Measurements from ENCODE around the gene VPS26C.

The VPS26C gene

DNA sequence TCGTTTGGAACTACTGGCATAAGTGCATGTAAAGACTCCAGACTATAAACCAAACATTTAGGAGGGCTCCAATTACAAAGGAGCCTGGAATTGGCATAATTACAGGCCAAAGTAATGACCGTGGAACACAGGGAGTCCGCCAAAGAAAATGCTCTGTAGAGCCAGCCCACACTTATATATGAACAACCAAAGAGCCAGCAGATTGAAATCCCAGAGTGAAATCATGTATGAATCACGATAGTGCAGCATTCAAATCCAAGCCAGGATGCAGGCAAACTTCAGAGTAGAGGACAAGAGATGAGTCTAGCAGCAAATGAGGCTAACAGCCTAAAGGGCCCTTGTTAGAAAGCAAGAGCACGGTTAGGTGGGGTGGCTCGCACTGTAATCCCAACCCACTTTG is 13.1 kb downstream of the VPS26C start:
- H3K79me2 ChIP-seq (ENCODE audit: insufficient read depth, low read length): peaks cover 46% of the 10 kb centered on the region

DNA sequence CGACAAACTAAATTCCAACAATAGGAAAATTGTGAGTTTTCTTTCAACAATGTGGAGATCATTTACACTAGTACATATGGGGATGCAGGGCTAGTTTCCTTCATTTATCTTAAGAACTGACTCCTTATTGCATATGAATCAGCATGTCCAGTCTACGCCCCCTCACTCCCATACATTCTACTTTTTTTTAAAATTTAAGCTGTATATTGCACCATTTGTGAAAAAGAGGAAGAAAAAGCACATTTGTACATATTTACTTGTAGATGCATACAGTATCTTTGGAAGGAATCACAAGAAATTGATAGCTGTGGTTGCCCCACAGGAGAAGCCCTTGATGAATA is 15.9 kb downstream of the VPS26C start:
- no peak overlapping the region for H3K4me2 ChIP-seq (ENCODE audit: low read length)

More for the DNA sequence above, 13.1 kb downstream of the VPS26C start:
- Histone ChIP-seq H3K9ac (ENCODE audit: low read length) (no peak overlapping the region), H3K4me2 (ENCODE audit: low read length) (no peak overlapping the region), H3K4me1 (ENCODE audit: insufficient read depth, low read length, severe bottlenecking) (peaks cover 31% of the 10 kb centered on the region), H3K9me3 (ENCODE audit: low read length) (no peaks in the 10 kb centered on the region), H3K4me3 (ENCODE audit: low read depth, low read length, poor library complexity, severe bottlenecking) (no peak overlapping the region), H3K36me3 (ENCODE audit: insufficient read depth, low read length) (no peaks in the 10 kb centered on the region), H3K27me3 (ENCODE audit: insufficient read depth, low read length) (no peaks in the 10 kb centered on the region), H3K9me2 (ENCODE audit: low read depth, low read length) (no peaks in the 10 kb centered on the region), H3F3A (ENCODE audit: insufficient read depth, low read length) (no peaks in the 10 kb centered on the region), H2AFZ (ENCODE audit: low read length) (no peak overlapping the region), H4K20me1 (ENCODE audit: insufficient read depth, low read length) (no peaks in the 10 kb centered on the region), H3K27ac (ENCODE audit: low read depth, low read length, poor library complexity, severe bottlenecking) (no peak overlapping the region)
- TF ChIP-seq EZH2 (IDR thresholded peaks at IDR 0.05; ENCODE audit: borderline replicate concordance, low read length): no peak
- TF ChIP-seq, protein P1, sequence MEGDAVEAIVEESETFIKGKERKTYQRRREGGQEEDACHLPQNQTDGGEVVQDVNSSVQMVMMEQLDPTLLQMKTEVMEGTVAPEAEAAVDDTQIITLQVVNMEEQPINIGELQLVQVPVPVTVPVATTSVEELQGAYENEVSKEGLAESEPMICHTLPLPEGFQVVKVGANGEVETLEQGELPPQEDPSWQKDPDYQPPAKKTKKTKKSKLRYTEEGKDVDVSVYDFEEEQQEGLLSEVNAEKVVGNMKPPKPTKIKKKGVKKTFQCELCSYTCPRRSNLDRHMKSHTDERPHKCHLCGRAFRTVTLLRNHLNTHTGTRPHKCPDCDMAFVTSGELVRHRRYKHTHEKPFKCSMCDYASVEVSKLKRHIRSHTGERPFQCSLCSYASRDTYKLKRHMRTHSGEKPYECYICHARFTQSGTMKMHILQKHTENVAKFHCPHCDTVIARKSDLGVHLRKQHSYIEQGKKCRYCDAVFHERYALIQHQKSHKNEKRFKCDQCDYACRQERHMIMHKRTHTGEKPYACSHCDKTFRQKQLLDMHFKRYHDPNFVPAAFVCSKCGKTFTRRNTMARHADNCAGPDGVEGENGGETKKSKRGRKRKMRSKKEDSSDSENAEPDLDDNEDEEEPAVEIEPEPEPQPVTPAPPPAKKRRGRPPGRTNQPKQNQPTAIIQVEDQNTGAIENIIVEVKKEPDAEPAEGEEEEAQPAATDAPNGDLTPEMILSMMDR (IDR thresholded peaks at IDR 0.05; ENCODE audit: low read length): no peak

DNA sequence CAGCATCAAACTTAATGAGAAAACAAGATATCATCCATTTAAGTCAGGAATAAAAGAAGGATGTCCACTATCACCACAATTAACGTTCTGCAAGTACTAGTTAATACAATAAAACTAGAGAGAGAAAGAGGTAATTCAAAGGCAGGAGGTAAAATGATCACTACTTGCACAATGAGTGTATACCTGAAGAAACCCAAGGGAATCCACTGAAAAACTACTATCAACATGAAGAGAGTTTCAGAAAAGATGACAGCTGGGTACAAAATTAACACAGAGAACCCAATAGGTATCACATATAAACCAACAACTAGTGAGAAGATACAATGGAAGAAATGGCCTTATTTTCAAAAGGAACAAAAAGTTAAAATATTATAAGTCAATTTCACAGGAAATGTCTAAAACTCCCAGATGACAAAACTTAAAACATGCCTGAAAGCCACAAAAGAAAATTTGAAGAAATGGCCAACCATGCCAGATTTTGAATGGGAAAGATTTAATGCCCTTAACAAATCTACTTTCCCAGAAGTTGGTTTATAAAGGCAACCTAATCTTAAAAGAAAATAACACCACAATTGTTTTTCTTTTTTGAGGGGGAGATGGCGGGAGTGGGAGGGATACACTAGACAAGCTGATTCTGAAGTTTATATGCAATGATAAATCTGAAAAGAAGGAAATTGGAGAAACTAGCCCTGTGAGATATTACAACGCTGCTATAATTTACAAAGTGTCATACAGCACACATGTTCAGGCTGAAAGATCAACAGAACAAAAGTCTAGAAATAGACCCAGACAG is 17.8 kb downstream of the VPS26C start:
- H3K9me3 ChIP-seq (ENCODE audit: low read length): no peaks in the 10 kb centered on the region
- H3K4me3 ChIP-seq (ENCODE audit: low read depth, low read length, poor library complexity, severe bottlenecking): no peak overlapping the region
- peaks cover 75% of the 10 kb centered on the region for H3K79me2 ChIP-seq (ENCODE audit: insufficient read depth, low read length)
- H3F3A ChIP-seq (ENCODE audit: insufficient read depth, low read length): no peaks in the 10 kb centered on the region
- H3K9ac ChIP-seq (ENCODE audit: low read length): no peak overlapping the region
- H3K36me3 ChIP-seq (ENCODE audit: insufficient read depth, low read length): peaks cover 10% of the 10 kb centered on the region; the same call in 1 of the 2 replicates
- TF ChIP-seq EZH2 (IDR thresholded peaks at IDR 0.05; ENCODE audit: borderline replicate concordance, low read length): no peak
- no peak overlapping the region for H3K4me2 ChIP-seq (ENCODE audit: low read length)
- H3K9me2 ChIP-seq (ENCODE audit: low read depth, low read length): no peaks in the 10 kb centered on the region
- H3K4me1 ChIP-seq (ENCODE audit: insufficient read depth, low read length, severe bottlenecking): no peaks in the 10 kb centered on the region
- H3K27ac ChIP-seq (ENCODE audit: low read depth, low read length, poor library complexity, severe bottlenecking): no peak overlapping the region
- no peaks in the 10 kb centered on the region for H4K20me1 ChIP-seq (ENCODE audit: insufficient read depth, low read length)
- H3K27me3 ChIP-seq (ENCODE audit: insufficient read depth, low read length): no peaks in the 10 kb centered on the region
- H2AFZ ChIP-seq (ENCODE audit: low read length): no peak overlapping the region

More for the DNA sequence above, 15.9 kb downstream of the VPS26C start:
- no peaks in the 10 kb centered on the region for H3K9me3 ChIP-seq (ENCODE audit: low read length)
- H2AFZ ChIP-seq (ENCODE audit: low read length): no peak overlapping the region
- H3K27ac ChIP-seq (ENCODE audit: low read depth, low read length, poor library complexity, severe bottlenecking): no peak overlapping the region
- no peaks in the 10 kb centered on the region for H3K27me3 ChIP-seq (ENCODE audit: insufficient read depth, low read length)
- peaks cover 4% of the 10 kb centered on the region for H3K4me1 ChIP-seq (ENCODE audit: insufficient read depth, low read length, severe bottlenecking)
- H3K36me3 ChIP-seq (ENCODE audit: insufficient read depth, low read length): peaks cover 6% of the 10 kb centered on the region; the same call in 1 of the 2 replicates
- TF ChIP-seq EZH2 (IDR thresholded peaks at IDR 0.05; ENCODE audit: borderline replicate concordance, low read length): no peak
- TF ChIP-seq, protein P1 (IDR thresholded peaks at IDR 0.05; ENCODE audit: low read length): no peak
- H3K9ac ChIP-seq (ENCODE audit: low read length): no peak overlapping the region
- H3K9me2 ChIP-seq (ENCODE audit: low read depth, low read length): no peaks in the 10 kb centered on the region
- no peaks in the 10 kb centered on the region for H3F3A ChIP-seq (ENCODE audit: insufficient read depth, low read length)
- peaks cover 65% of the 10 kb centered on the region for H3K79me2 ChIP-seq (ENCODE audit: insufficient read depth, low read length)
- H4K20me1 ChIP-seq (ENCODE audit: insufficient read depth, low read length): no peaks in the 10 kb centered on the region
- no peak overlapping the region for H3K4me3 ChIP-seq (ENCODE audit: low read depth, low read length, poor library complexity, severe bottlenecking)

DNA sequence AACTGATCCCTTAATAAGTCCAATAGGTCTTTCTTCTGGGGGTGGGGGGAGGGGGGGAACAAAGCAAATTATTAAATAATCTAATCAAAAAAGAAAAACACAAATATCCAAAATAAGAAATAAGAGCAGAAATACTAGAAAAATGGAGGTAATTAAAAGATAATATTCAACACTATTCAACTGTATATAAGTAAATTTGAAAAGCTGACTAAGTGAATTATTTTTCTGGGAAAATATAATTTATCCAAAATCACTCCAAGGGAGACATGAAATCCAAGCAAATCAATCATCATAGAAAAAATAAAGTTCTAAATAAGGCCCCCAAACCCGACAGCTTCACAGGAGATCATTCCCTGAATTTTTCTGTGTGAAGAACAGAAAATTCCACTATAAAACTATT is 18.8 kb downstream of the VPS26C start:
- TF ChIP-seq, protein P1 (IDR thresholded peaks at IDR 0.05; ENCODE audit: low read length): no peak
- no peak for TF ChIP-seq EZH2 (IDR thresholded peaks at IDR 0.05; ENCODE audit: borderline replicate concordance, low read length)
- H4K20me1 ChIP-seq (ENCODE audit: insufficient read depth, low read length): no peaks in the 10 kb centered on the region
- H3K27ac ChIP-seq (ENCODE audit: low read depth, low read length, poor library complexity, severe bottlenecking): no peak overlapping the region
- H3K79me2 ChIP-seq (ENCODE audit: insufficient read depth, low read length): peaks cover 76% of the 10 kb centered on the region
- H3K9ac ChIP-seq (ENCODE audit: low read length): no peak overlapping the region
- H3K27me3 ChIP-seq (ENCODE audit: insufficient read depth, low read length): no peaks in the 10 kb centered on the region
- H3K4me3 ChIP-seq (ENCODE audit: low read depth, low read length, poor library complexity, severe bottlenecking): no peak overlapping the region
- H2AFZ ChIP-seq (ENCODE audit: low read length): no peak overlapping the region
- no peaks in the 10 kb centered on the region for H3K9me3 ChIP-seq (ENCODE audit: low read length)
- H3K9me2 ChIP-seq (ENCODE audit: low read depth, low read length): no peaks in the 10 kb centered on the region
- H3K36me3 ChIP-seq (ENCODE audit: insufficient read depth, low read length): peaks cover 10% of the 10 kb centered on the region; the same call in 1 of the 2 replicates
- no peaks in the 10 kb centered on the region for H3K4me1 ChIP-seq (ENCODE audit: insufficient read depth, low read length, severe bottlenecking)
- H3F3A ChIP-seq (ENCODE audit: insufficient read depth, low read length): no peaks in the 10 kb centered on the region
- H3K4me2 ChIP-seq (ENCODE audit: low read length): no peak overlapping the region
